Muscle layer of colon (tissue), 2 donors: ENCODE data around the gene GPHN.

Source experiments
- H3K27ac ChIP-seq: one replicate; pipeline ENCODE4 v1.7.0; 2013; ENCODE audit warnings: low read depth, mild to moderate bottlenecking, low read length, moderate library complexity
- H3K27me3 ChIP-seq, 2 donors: one replicate each; pipeline ENCODE4 v1.7.0; 2013; ENCODE audit warnings: low read length in 2 of 2, mild to moderate bottlenecking in 2 of 2; ENCODE audit not compliant: insufficient read depth in 2 of 2, control insufficient read depth in 1 of 2
- H3K36me3 ChIP-seq: one replicate; pipeline ENCODE4 v1.7.0; 2013; ENCODE audit warnings: mild to moderate bottlenecking, low read length; ENCODE audit not compliant: insufficient read depth
- H3K4me1 ChIP-seq: one replicate; pipeline ENCODE4 v1.7.0; 2013; ENCODE audit warnings: mild to moderate bottlenecking, low read length; ENCODE audit not compliant: insufficient read depth
- H3K4me3 ChIP-seq, 2 donors: one replicate each; pipeline ENCODE4 v1.7.0; 2013; ENCODE audit warnings: low read length in 2 of 2, low read depth in 1 of 2, mild to moderate bottlenecking in 1 of 2, moderate library complexity in 1 of 2
- H3K9ac ChIP-seq: one replicate; pipeline ENCODE4 v1.7.0; 2013; ENCODE audit warnings: low read length
- H3K9me3 ChIP-seq: one replicate; pipeline ENCODE4 v1.7.0; 2013; ENCODE audit warnings: mild to moderate bottlenecking, low read length
- donor health status: abdominal sarcoma.
- donor health status: Adenocarcinoma of cecum.

GPHN gene

GRCh38 chr14:66739826-66740225, 231.9 kb downstream of the GPHN start:
- H3K9ac ChIP-seq: no peak overlapping the region
- no peaks in the 10 kb centered on the region for H3K36me3 ChIP-seq
- no peaks in the 10 kb centered on the region for H3K9me3 ChIP-seq
- no peak overlapping the region for H3K4me3 ChIP-seq
- no peak overlapping the region for H3K27ac ChIP-seq
- H3K27me3 ChIP-seq: no peaks in the 10 kb centered on the region
- H3K4me1 ChIP-seq: no peaks in the 10 kb centered on the region

- H3K4me1 ChIP-seq: peaks cover 3% of the 10 kb centered on the region
- H3K27ac ChIP-seq: no peak overlapping the region
- no peaks in the 10 kb centered on the region for H3K9me3 ChIP-seq
- H3K9ac ChIP-seq: no peak overlapping the region
- no peaks in the 10 kb centered on the region for H3K36me3 ChIP-seq
- no peaks in the 10 kb centered on the region for H3K27me3 ChIP-seq
- H3K4me3 ChIP-seq: no peak overlapping the region
These were observed 237.1 kb downstream of the GPHN start for GRCh38 chr14:66745078-66745477.

- no peaks in the 10 kb centered on the region for H3K27me3 ChIP-seq
- H3K4me1 ChIP-seq: peaks cover 3% of the 10 kb centered on the region
These were observed 238.5 kb downstream of the GPHN start for GRCh38 chr14:66746316-66747006.

GRCh38 chr14:66752109-66752508, 244.2 kb downstream of the GPHN start:
- no peaks in the 10 kb centered on the region for H3K9me3 ChIP-seq
- no peak overlapping the region for H3K4me3 ChIP-seq
- no peaks in the 10 kb centered on the region for H3K27me3 ChIP-seq
- no peaks in the 10 kb centered on the region for H3K4me1 ChIP-seq
- no peaks in the 10 kb centered on the region for H3K36me3 ChIP-seq
- H3K27ac ChIP-seq: no peak overlapping the region
- H3K9ac ChIP-seq: no peak overlapping the region

More at GRCh38 chr14:66746316-66747006, 238.5 kb downstream of the GPHN start:
- no peak overlapping the region for H3K4me3 ChIP-seq
- H3K9me3 ChIP-seq: no peaks in the 10 kb centered on the region
- H3K36me3 ChIP-seq: no peaks in the 10 kb centered on the region
- no peak overlapping the region for H3K9ac ChIP-seq
- no peak overlapping the region for H3K27ac ChIP-seq

- Histone ChIP-seq H3K9ac (no peak overlapping the region), H3K27ac (no peak overlapping the region), H3K4me1 (no peaks in the 10 kb centered on the region), H3K36me3 (no peaks in the 10 kb centered on the region), H3K9me3 (no peaks in the 10 kb centered on the region), H3K4me3 (no peak overlapping the region), H3K27me3 (no peaks in the 10 kb centered on the region)
These were observed 250.2 kb downstream of the GPHN start for GRCh38 chr14:66758031-66758613.

- Histone ChIP-seq H3K36me3 (no peaks in the 10 kb centered on the region), H3K4me3 (no peak overlapping the region), H3K9me3 (peaks cover 4% of the 10 kb centered on the region), H3K27me3 (no peaks in the 10 kb centered on the region), H3K9ac (no peak overlapping the region), H3K4me1 (no peaks in the 10 kb centered on the region), H3K27ac (no peak overlapping the region)
These were observed 264.2 kb downstream of the GPHN start for GRCh38 chr14:66772146-66772545.

- Histone ChIP-seq H3K4me3 (no peak overlapping the region), H3K27me3 (no peaks in the 10 kb centered on the region), H3K36me3 (no peaks in the 10 kb centered on the region), H3K4me1 (no peaks in the 10 kb centered on the region), H3K9me3 (no peaks in the 10 kb centered on the region), H3K9ac (no peak overlapping the region), H3K27ac (no peak overlapping the region)
These were observed 274.9 kb downstream of the GPHN start for GRCh38 chr14:66782853-66783252.

- Histone ChIP-seq H3K27me3 (no peaks in the 10 kb centered on the region), H3K9me3 (no peaks in the 10 kb centered on the region), H3K27ac (no peak overlapping the region), H3K4me1 (no peaks in the 10 kb centered on the region), H3K36me3 (no peaks in the 10 kb centered on the region), H3K9ac (no peak overlapping the region), H3K4me3 (no peak overlapping the region)
These were observed 282.2 kb downstream of the GPHN start for GRCh38 chr14:66790101-66790500.

- H3K27me3 ChIP-seq: no peaks in the 10 kb centered on the region
- no peaks in the 10 kb centered on the region for H3K4me1 ChIP-seq
- no peak overlapping the region for H3K9ac ChIP-seq
- no peaks in the 10 kb centered on the region for H3K36me3 ChIP-seq
- no peak overlapping the region for H3K4me3 ChIP-seq
- H3K9me3 ChIP-seq: no peaks in the 10 kb centered on the region
- no peak overlapping the region for H3K27ac ChIP-seq
These were observed 295.0 kb downstream of the GPHN start for GRCh38 chr14:66802962-66803361.

GRCh38 chr14:66804141-66804540, 296.2 kb downstream of the GPHN start:
- no peak overlapping the region for H3K27ac ChIP-seq
- no peak overlapping the region for H3K9ac ChIP-seq
- no peaks in the 10 kb centered on the region for H3K4me1 ChIP-seq
- H3K4me3 ChIP-seq: no peak overlapping the region
- no peaks in the 10 kb centered on the region for H3K36me3 ChIP-seq
- no peaks in the 10 kb centered on the region for H3K27me3 ChIP-seq
- H3K9me3 ChIP-seq: no peaks in the 10 kb centered on the region

GRCh38 chr14:66813636-66814035, 305.7 kb downstream of the GPHN start:
- H3K27me3 ChIP-seq: no peaks in the 10 kb centered on the region
- no peaks in the 10 kb centered on the region for H3K4me1 ChIP-seq
- H3K36me3 ChIP-seq: peaks cover 11% of the 10 kb centered on the region
- H3K4me3 ChIP-seq: no peak overlapping the region
- H3K27ac ChIP-seq: no peak overlapping the region
- no peak overlapping the region for H3K9ac ChIP-seq
- H3K9me3 ChIP-seq: peaks cover 7% of the 10 kb centered on the region

- Histone ChIP-seq H3K4me3 (no peak overlapping the region), H3K36me3 (peaks cover 11% of the 10 kb centered on the region), H3K9ac (no peak overlapping the region), H3K4me1 (no peaks in the 10 kb centered on the region), H3K27ac (no peak overlapping the region), H3K27me3 (no peaks in the 10 kb centered on the region), H3K9me3 (peaks cover 7% of the 10 kb centered on the region)
These were observed 307.7 kb downstream of the GPHN start for GRCh38 chr14:66815687-66816086.
